Measurements from ENCODE around the gene PRTG. TPM values are rescaled to one million over a fixed set of nuclear protein-coding genes. Genes with fewer than 3 reads are reported as not detected.

Gene PRTG
- total and polyA plus RNA-seq, 2 of the 13 experiments (the other 11 are each of a cell fraction or from before 2014, with no cell fraction given): 13.2 to 22.3 TPM

DNA sequence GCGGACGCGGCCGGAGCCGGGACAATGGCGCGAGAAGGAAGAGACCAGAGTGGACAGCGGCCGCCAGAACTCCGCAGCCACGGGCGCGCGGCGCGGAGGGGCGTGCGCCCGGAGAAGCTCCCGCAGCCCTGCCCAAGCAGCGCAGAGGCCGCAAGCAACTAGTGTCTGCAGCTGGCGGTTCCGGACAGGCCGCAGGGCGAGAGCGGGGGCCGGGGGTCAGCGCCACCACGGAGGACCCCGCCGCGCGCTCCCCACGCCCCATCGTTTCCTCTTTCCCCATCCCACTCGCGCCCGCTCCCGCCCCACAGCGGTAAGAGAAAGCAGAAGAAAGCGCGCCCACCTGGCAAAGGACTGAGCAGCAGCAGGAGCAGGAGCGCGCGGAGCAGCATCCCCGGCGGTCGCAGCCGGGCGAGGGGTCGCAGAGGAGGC is 440 bp downstream of the PRTG start (continued):
- TF ChIP-seq ARNTL (CRISPR knock-in tag; IDR thresholded peaks at IDR 0.05) (no peak), ZNF20 (CRISPR knock-in tag; IDR thresholded peaks at IDR 0.05) (no peak), TBX3 (IDR thresholded peaks at IDR 0.05; ENCODE audit: borderline replicate concordance) (no peak), ZNF367 (CRISPR knock-in tag; IDR thresholded peaks at IDR 0.05; ENCODE audit: borderline replicate concordance) (no peak), PAF1 (CRISPR knock-in tag; IDR thresholded peaks at IDR 0.05) (no peak), AKAP8 (CRISPR knock-in tag; IDR thresholded peaks at IDR 0.05) (no peak), HMG20B (CRISPR knock-in tag; conservative IDR thresholded peaks at IDR 0.05) (no peak), ZNF589 (CRISPR knock-in tag; conservative IDR thresholded peaks at IDR 0.05) (no peak), ZNF746 (CRISPR knock-in tag; IDR thresholded peaks at IDR 0.05) (0 out of 2 replicates have a peak, but pooled peaks have one; percentile 20), GABPA (IDR thresholded peaks at IDR 0.05; ENCODE audit: low read depth, low read length) (no peak), GABPA (CRISPR knock-in tag; IDR thresholded peaks at IDR 0.05; ENCODE audit: low read depth) (no peak), TBL1XR1 (IDR thresholded peaks at IDR 0.05; ENCODE audit: borderline replicate concordance, low read length, partially characterized antibody) (no peak), KDM4B (CRISPR knock-in tag; IDR thresholded peaks at IDR 0.05) (no peak), ZNF343 (CRISPR knock-in tag; IDR thresholded peaks at IDR 0.05) (no peak), ZNF563 (CRISPR knock-in tag; IDR thresholded peaks at IDR 0.05) (peak; percentile 78), YY1 (IDR thresholded peaks at IDR 0.05; ENCODE audit: insufficient read depth, insufficient replicate concordance, low read depth, low read length) (peak; percentile 16), PHF8 (CRISPR knock-in tag; IDR thresholded peaks at IDR 0.05) (peak; percentile 63; the same call in 1 of the 2 replicates)
- TF ChIP-seq, protein P1, sequence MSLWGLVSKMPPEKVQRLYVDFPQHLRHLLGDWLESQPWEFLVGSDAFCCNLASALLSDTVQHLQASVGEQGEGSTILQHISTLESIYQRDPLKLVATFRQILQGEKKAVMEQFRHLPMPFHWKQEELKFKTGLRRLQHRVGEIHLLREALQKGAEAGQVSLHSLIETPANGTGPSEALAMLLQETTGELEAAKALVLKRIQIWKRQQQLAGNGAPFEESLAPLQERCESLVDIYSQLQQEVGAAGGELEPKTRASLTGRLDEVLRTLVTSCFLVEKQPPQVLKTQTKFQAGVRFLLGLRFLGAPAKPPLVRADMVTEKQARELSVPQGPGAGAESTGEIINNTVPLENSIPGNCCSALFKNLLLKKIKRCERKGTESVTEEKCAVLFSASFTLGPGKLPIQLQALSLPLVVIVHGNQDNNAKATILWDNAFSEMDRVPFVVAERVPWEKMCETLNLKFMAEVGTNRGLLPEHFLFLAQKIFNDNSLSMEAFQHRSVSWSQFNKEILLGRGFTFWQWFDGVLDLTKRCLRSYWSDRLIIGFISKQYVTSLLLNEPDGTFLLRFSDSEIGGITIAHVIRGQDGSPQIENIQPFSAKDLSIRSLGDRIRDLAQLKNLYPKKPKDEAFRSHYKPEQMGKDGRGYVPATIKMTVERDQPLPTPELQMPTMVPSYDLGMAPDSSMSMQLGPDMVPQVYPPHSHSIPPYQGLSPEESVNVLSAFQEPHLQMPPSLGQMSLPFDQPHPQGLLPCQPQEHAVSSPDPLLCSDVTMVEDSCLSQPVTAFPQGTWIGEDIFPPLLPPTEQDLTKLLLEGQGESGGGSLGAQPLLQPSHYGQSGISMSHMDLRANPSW (CRISPR knock-in tag; IDR thresholded peaks at IDR 0.05; ENCODE audit: borderline replicate concordance): no peak
- TF ChIP-seq, protein P2, sequence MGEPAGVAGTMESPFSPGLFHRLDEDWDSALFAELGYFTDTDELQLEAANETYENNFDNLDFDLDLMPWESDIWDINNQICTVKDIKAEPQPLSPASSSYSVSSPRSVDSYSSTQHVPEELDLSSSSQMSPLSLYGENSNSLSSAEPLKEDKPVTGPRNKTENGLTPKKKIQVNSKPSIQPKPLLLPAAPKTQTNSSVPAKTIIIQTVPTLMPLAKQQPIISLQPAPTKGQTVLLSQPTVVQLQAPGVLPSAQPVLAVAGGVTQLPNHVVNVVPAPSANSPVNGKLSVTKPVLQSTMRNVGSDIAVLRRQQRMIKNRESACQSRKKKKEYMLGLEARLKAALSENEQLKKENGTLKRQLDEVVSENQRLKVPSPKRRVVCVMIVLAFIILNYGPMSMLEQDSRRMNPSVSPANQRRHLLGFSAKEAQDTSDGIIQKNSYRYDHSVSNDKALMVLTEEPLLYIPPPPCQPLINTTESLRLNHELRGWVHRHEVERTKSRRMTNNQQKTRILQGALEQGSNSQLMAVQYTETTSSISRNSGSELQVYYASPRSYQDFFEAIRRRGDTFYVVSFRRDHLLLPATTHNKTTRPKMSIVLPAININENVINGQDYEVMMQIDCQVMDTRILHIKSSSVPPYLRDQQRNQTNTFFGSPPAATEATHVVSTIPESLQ (CRISPR knock-in tag; conservative IDR thresholded peaks at IDR 0.05): no peak
- TF ChIP-seq, protein P3, sequence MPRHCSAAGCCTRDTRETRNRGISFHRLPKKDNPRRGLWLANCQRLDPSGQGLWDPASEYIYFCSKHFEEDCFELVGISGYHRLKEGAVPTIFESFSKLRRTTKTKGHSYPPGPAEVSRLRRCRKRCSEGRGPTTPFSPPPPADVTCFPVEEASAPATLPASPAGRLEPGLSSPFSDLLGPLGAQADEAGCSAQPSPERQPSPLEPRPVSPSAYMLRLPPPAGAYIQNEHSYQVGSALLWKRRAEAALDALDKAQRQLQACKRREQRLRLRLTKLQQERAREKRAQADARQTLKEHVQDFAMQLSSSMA (CRISPR knock-in tag; IDR thresholded peaks at IDR 0.05): peak; percentile 66
- TF ChIP-seq, protein P4, sequence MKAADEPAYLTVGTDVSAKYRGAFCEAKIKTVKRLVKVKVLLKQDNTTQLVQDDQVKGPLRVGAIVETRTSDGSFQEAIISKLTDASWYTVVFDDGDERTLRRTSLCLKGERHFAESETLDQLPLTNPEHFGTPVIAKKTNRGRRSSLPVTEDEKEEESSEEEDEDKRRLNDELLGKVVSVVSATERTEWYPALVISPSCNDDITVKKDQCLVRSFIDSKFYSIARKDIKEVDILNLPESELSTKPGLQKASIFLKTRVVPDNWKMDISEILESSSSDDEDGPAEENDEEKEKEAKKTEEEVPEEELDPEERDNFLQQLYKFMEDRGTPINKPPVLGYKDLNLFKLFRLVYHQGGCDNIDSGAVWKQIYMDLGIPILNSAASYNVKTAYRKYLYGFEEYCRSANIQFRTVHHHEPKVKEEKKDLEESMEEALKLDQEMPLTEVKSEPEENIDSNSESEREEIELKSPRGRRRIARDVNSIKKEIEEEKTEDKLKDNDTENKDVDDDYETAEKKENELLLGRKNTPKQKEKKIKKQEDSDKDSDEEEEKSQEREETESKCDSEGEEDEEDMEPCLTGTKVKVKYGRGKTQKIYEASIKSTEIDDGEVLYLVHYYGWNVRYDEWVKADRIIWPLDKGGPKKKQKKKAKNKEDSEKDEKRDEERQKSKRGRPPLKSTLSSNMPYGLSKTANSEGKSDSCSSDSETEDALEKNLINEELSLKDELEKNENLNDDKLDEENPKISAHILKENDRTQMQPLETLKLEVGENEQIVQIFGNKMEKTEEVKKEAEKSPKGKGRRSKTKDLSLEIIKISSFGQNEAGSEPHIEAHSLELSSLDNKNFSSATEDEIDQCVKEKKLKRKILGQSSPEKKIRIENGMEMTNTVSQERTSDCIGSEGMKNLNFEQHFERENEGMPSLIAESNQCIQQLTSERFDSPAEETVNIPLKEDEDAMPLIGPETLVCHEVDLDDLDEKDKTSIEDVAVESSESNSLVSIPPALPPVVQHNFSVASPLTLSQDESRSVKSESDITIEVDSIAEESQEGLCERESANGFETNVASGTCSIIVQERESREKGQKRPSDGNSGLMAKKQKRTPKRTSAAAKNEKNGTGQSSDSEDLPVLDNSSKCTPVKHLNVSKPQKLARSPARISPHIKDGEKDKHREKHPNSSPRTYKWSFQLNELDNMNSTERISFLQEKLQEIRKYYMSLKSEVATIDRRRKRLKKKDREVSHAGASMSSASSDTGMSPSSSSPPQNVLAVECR (CRISPR knock-in tag; IDR thresholded peaks at IDR 0.05; ENCODE audit: borderline replicate concordance): peak; percentile 68; the same call in 1 of the 2 replicates

Measured in HepG2 (cell line).